Left lung (tissue), 10 donors: ENCODE data around the gene IKBKE. TPM values are rescaled to one million over a fixed set of nuclear protein-coding genes. Genes with fewer than 3 reads are reported as not detected.

Experiments
- ATAC-seq: fragments of 200-7000 bp; cut with Tn5 transposase; one replicate; pipeline ENCODE4 v1.9.1; 2020; ENCODE audit warnings: moderate library complexity
- DNase-seq, 4 donors: peaks; one replicate each; pipeline ENCODE4 v3.0.0-alpha.2; 2013 to 2020
- H3K27ac ChIP-seq, 2 donors: fragments of 200-600 bp; sonication (generic) in 1 of 2; one replicate each; pipeline versions ENCODE4 v1.5.0 to v1.8.0; 2020 to 2021
- H3K27me3 ChIP-seq, 2 donors: fragments of 200-600 bp; sonication (generic) in 1 of 2; one replicate each; pipeline versions ENCODE4 v1.5.0 to v1.8.0; 2020 to 2021
- H3K36me3 ChIP-seq, 2 donors: fragments of 200-600 bp; sonication (generic) in 1 of 2; one replicate each; pipeline versions ENCODE4 v1.5.0 to v1.8.0; 2020 to 2021
- H3K4me1 ChIP-seq, 2 donors: fragments of 200-600 bp; one replicate each; pipeline ENCODE4 v1.8.0; 2021
- H3K4me3 ChIP-seq, 2 donors: fragments of 200-600 bp; sonication (generic) in 1 of 2; one replicate each; pipeline versions ENCODE4 v1.5.0 to v1.8.0; 2020 to 2021; ENCODE audit warnings: mild to moderate bottlenecking in 1 of 2
- H3K9me3 ChIP-seq, 2 donors: fragments of 200-600 bp; sonication (generic) in 1 of 2; one replicate each; pipeline versions ENCODE4 v1.5.0 to v1.8.0; 2020 to 2021
- intact Hi-C, 2 donors: fragments of 100-400 bp; cut with DNase I; formaldehyde crosslinking; loops; one replicate each; pipeline versions ENCODE4 v1.11.2 to v1.14.2; 2022
- polyA plus RNA-seq, 6 donors: library from polyadenylated mRNA; unstranded; fragments of 120-200 nt; gene quantifications; one replicate each; pipeline ENCODE4 v1.2.1, GENCODE V29; 2013; ENCODE audit not compliant: insufficient read length in 6 of 6
- total RNA-seq, 2 donors: library from RNA; stranded (reverse); fragmentation: NEBNext Ultra II Directional; extraction: Animal tissue kit (Norgen Biotek cat#: 25700); gene quantifications; one replicate each; pipeline ENCODE4 v1.2.1, GENCODE V29; 2021
- TF ChIP-seq, protein P1 (sequence below), 2 donors: fragments of 200-600 bp; sonication (generic) in 1 of 2; IDR thresholded peaks; one replicate each; pipeline versions ENCODE4 v1.5.0 to v1.8.0; 2021; ENCODE audit warnings: antibody characterized with exemption in 2 of 2
- donor health status: DM: no; HTN: yes; CAD: no.
- donor health status: DM: no; HTN: no; CAD: no.

The IKBKE gene
- total and polyA plus RNA-seq, 8 donors = 4.7 to 17.8 (median 7.8) TPM

DNA sequence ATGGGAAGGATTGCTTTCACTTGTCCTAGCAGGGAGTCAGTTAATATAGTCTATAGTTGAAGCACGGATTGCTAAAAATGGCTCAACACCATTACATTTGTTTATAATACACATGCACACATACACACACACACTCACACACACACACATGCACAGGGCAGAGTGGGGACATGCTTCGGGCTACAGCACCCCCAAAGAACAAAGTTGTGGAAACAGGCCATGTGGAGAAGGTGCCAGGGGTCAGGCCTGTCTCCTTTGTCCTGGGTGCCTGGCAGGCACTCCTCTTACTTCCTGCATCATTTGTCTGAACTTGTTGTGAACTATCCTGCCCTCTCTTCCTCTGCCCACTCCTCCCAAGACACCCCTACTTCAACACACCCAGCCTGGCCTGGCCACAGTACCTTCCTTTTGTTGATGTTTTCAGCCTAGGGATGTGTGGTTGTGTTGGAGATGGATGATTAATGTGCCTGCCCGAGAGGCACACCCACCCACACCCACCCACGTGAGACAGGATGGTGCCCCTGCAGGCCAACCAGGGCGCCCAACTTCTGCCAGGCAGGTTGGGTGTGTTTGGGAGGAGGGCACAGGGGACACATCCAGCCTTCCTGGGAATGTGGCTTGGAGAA, 54.6 kb downstream of the IKBKE start:
- no peak overlapping the region for H3K27ac ChIP-seq
- no peaks in the 10 kb centered on the region for H3K36me3 ChIP-seq
- intact Hi-C loops = no loop called here
- H3K27me3 ChIP-seq = no peaks in the 10 kb centered on the region
- TF ChIP-seq, protein P1, sequence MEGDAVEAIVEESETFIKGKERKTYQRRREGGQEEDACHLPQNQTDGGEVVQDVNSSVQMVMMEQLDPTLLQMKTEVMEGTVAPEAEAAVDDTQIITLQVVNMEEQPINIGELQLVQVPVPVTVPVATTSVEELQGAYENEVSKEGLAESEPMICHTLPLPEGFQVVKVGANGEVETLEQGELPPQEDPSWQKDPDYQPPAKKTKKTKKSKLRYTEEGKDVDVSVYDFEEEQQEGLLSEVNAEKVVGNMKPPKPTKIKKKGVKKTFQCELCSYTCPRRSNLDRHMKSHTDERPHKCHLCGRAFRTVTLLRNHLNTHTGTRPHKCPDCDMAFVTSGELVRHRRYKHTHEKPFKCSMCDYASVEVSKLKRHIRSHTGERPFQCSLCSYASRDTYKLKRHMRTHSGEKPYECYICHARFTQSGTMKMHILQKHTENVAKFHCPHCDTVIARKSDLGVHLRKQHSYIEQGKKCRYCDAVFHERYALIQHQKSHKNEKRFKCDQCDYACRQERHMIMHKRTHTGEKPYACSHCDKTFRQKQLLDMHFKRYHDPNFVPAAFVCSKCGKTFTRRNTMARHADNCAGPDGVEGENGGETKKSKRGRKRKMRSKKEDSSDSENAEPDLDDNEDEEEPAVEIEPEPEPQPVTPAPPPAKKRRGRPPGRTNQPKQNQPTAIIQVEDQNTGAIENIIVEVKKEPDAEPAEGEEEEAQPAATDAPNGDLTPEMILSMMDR (IDR thresholded peaks at IDR 0.05) = no peak
- no peaks in the 10 kb centered on the region for H3K9me3 ChIP-seq
- ATAC-seq (no peak), DNase-seq (peak in 1 of 4 donors; percentile 22)
- no peaks in the 10 kb centered on the region for H3K4me1 ChIP-seq
- H3K4me3 ChIP-seq = no peak overlapping the region

GRCh38 chr1:206526064-206526911, 56.0 kb downstream of the IKBKE start:
- intact Hi-C loops = no loop called here
- Histone ChIP-seq H3K27ac (no peak overlapping the region), H3K36me3 (no peaks in the 10 kb centered on the region), H3K4me1 (no peaks in the 10 kb centered on the region), H3K9me3 (no peaks in the 10 kb centered on the region), H3K27me3 (no peaks in the 10 kb centered on the region), H3K4me3 (no peak overlapping the region)
- TF ChIP-seq, protein P1 (IDR thresholded peaks at IDR 0.05) = no peak
- no peak for ATAC-seq
- no peak for DNase-seq

- Histone ChIP-seq H3K4me3 (no peak overlapping the region), H3K4me1 (no peaks in the 10 kb centered on the region), H3K27me3 (no peaks in the 10 kb centered on the region), H3K9me3 (no peaks in the 10 kb centered on the region), H3K27ac (no peak overlapping the region), H3K36me3 (no peaks in the 10 kb centered on the region)
- intact Hi-C loops = no loop called here
- TF ChIP-seq, protein P1 (IDR thresholded peaks at IDR 0.05) = no peak
- no peak for ATAC-seq
- DNase-seq = no peak
These were observed 59.1 kb downstream of the IKBKE start for GRCh38 chr1:206529425-206529824.

DNA sequence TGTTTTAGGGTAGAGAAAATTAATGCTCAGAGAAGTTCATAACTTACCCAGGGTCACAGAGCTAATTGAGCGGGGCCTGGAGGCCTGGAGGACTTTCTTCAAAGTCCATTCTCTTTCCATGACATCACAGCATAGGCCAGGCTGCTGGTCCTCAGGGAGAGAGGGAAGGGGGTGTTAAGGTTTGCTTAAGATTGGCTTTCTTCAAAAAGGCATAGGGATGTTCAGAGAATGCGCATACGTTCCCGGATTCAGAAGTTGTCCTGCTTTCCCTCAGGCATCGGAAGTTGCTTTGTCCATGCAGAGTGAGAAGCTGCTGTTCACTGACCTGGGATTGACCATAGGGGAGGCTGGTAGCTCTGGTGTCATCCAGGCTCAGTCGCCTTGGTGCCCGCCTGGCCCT, 62.1 kb downstream of the IKBKE start:
- Histone ChIP-seq H3K36me3 (no peaks in the 10 kb centered on the region), H3K27me3 (no peaks in the 10 kb centered on the region), H3K9me3 (no peaks in the 10 kb centered on the region), H3K4me3 (no peak overlapping the region), H3K27ac (no peak overlapping the region), H3K4me1 (no peaks in the 10 kb centered on the region)
- DNase-seq = no peak
- ATAC-seq = no peak
- TF ChIP-seq, protein P1 (IDR thresholded peaks at IDR 0.05) = no peak
- intact Hi-C loops = no loop called here

GRCh38 chr1:206534552-206534951, 64.3 kb downstream of the IKBKE start:
- Histone ChIP-seq H3K9me3 (no peaks in the 10 kb centered on the region), H3K36me3 (no peaks in the 10 kb centered on the region), H3K4me3 (no peak overlapping the region), H3K4me1 (peaks cover 0 to 2% of the 10 kb centered on the region in 2 donors), H3K27me3 (no peaks in the 10 kb centered on the region), H3K27ac (no peak overlapping the region)
- TF ChIP-seq, protein P1 (IDR thresholded peaks at IDR 0.05) = no peak
- no peak for DNase-seq
- intact Hi-C loops = no loop called here
- no peak for ATAC-seq
